Skeletal muscle tissue (tissue), 4 donors: ENCODE data around the gene CCN6. TPM values are rescaled to one million over a fixed set of nuclear protein-coding genes. Genes with fewer than 3 reads are reported as not detected.
"Not testable (repeated sequence)": the region's sequence is repeated elsewhere in the genome, so short reads cannot be mapped to it uniquely, and the experiment has no call there.

Experiments
- H3K27ac ChIP-seq: one replicate; pipeline ENCODE4 v1.7.0; 2013; ENCODE audit warnings: mild to moderate bottlenecking, low read depth, low read length, inconsistent platforms
- H3K27me3 ChIP-seq, 3 donors: one replicate each; pipeline ENCODE4 v1.7.0; 2013; ENCODE audit warnings: low read length in 3 of 3; ENCODE audit not compliant: control insufficient read depth in 3 of 3, insufficient read depth in 3 of 3
- H3K36me3 ChIP-seq, 3 donors: one replicate each; pipeline ENCODE4 v1.7.0; 2013; ENCODE audit warnings: low read length in 3 of 3; ENCODE audit not compliant: control insufficient read depth in 3 of 3, insufficient read depth in 3 of 3
- H3K4me1 ChIP-seq, 3 donors: one replicate each; pipeline ENCODE4 v1.7.0; 2013; ENCODE audit warnings: low read length in 3 of 3, mild to moderate bottlenecking in 3 of 3; ENCODE audit not compliant: control insufficient read depth in 3 of 3, insufficient read depth in 3 of 3
- H3K4me3 ChIP-seq, 3 donors: one replicate each; pipeline ENCODE4 v1.7.0; 2013; ENCODE audit warnings: low read length in 3 of 3
- H3K9ac ChIP-seq, 3 donors: one replicate each; pipeline ENCODE4 v1.7.0; 2013; ENCODE audit warnings: low read length in 3 of 3, mild to moderate bottlenecking in 3 of 3, moderate library complexity in 2 of 3, low read depth in 1 of 3
- H3K9me3 ChIP-seq, 3 donors: one replicate each; pipeline ENCODE4 v1.7.0; 2013; ENCODE audit warnings: low read length in 3 of 3; ENCODE audit not compliant: control insufficient read depth in 3 of 3
- total RNA-seq: library from RNA; depleted of rRNA; stranded (reverse); fragments of >200 nt; gene quantifications from one replicate; pipeline ENCODE4 v1.2.3, GENCODE V29; 2014
- donor health status: Osteomylitis.

Gene CCN6
- total RNA-seq, 1 donor from 2014 or later = not detected

DNA sequence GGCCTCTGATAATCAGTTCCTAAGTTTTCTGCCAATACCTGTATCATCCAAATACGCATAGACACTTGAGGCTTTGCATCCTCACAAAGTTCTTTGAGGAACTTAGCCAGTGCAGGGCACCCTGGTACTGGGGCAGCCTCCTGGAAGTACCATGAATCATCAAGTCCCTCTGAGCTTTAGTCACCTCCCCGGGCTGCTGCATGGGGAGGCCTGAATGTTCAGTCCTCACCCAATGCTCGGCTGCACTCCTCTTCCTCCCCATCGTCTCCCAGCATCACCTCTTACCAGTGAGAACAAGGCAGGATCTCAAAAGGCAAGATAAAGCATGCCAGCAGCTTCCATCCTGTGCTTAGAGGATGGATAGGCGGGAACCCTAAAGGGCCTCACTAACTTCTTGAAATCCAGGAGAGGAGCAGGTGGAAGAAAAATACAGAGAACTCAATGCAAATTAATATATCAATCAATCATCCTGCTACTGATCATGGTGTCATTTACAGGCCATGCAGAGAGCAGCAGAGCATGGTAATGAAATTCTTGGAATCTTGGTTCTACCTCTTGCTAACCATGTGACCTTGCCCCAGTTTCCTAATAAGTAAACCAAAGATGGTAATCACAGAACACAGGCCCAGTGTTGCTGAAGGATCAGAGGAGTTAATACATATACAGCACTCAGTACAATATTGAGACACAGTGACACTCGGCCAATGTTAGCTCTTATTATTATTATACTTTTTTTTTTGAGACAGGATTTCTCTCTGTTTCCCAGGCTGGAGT, 4.7 kb upstream of the CCN6 start:
- no peak overlapping the region for H3K4me3 ChIP-seq
- peaks cover 0 to 3% (median under 1%) of the 10 kb centered on the region in 3 donors for H3K4me1 ChIP-seq
- peaks cover 0 to 2% (median 0%) of the 10 kb centered on the region in 3 donors for H3K9me3 ChIP-seq
- no peaks in the 10 kb centered on the region for H3K27me3 ChIP-seq
- H3K36me3 ChIP-seq = no peaks in the 10 kb centered on the region
- H3K9ac ChIP-seq = no peak overlapping the region
- H3K27ac ChIP-seq = no peak overlapping the region

- Histone ChIP-seq H3K4me1 (peaks cover 0 to under 1% (median 0%) of the 10 kb centered on the region in 3 donors), H3K9ac (no peak overlapping the region), H3K27ac (no peak overlapping the region), H3K27me3 (no peaks in the 10 kb centered on the region), H3K4me3 (no peak overlapping the region), H3K9me3 (peaks cover 0 to 2% (median 0%) of the 10 kb centered on the region in 3 donors), H3K36me3 (no peaks in the 10 kb centered on the region)
Measured at GRCh38 chr6:112049996-112050395, 3.9 kb upstream of the CCN6 start.

DNA sequence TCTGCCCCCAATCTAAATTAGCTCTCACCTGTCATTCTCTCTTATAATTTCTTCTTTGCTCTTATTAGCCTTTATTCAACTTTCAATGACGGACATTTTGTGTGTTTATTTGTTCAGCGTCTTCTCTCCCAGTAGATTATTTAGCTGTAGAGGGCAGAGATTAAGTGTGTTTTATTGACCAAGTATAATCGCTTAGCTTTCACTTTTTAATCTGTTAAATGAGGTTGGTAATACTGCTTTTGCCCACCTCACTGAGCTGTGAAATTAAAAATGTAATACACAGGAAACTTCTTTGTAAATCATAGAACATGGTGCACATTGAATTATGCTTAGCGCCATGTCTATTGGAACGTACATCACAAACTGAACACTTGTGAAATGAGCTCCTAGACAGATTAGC, 3.5 kb upstream of the CCN6 start:
- Histone ChIP-seq H3K27me3 (no peaks in the 10 kb centered on the region), H3K9me3 (peaks cover 0 to 2% (median 0%) of the 10 kb centered on the region in 3 donors), H3K9ac (no peak overlapping the region), H3K27ac (no peak overlapping the region), H3K36me3 (no peaks in the 10 kb centered on the region), H3K4me1 (no peaks in the 10 kb centered on the region), H3K4me3 (no peak overlapping the region)

- not testable (repeated sequence) for H3K27me3 ChIP-seq, H3K9ac ChIP-seq, H3K9me3 ChIP-seq, H3K4me3 ChIP-seq, H3K36me3 ChIP-seq, H3K27ac ChIP-seq, H3K4me1 ChIP-seq
Measured at GRCh38 chr6:112051251-112051740, 2.6 kb upstream of the CCN6 start.

DNA sequence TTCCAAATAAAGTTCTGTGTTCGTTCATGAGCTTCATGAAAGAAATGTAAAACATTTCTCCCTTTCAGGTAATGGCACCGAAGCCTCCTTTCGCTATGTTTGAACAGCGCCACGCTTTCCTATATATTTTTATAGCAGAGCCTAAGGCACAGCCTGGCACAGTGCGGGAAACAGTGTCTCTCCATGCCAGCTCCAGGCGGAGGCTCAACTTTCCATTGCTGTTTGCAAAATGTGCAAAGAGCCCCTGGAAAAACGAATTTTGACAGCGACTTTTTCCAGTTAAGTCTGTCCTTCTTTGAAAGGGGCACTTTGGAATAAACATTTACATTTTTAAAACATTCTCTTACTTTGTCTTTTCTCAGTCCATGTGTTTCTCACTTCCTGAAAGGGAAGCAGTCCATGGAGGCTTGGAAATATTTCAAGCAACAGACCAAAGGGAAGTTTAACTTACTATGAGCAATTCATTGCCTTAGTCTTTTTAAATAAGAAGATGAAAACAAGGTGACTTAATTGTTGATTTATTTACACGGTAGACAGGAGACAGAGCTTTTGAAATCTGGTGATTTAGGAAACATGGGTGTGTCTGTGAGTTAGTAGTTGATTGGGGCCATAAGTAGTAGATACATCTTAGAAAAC, 769 bp downstream of the CCN6 start:
- Histone ChIP-seq H3K36me3 (no peaks in the 10 kb centered on the region), H3K27ac (no peak overlapping the region), H3K4me3 (no peak overlapping the region), H3K4me1 (no peaks in the 10 kb centered on the region), H3K9ac (no peak overlapping the region), H3K27me3 (no peaks in the 10 kb centered on the region), H3K9me3 (peaks cover 0 to 2% (median 0%) of the 10 kb centered on the region in 3 donors)

DNA sequence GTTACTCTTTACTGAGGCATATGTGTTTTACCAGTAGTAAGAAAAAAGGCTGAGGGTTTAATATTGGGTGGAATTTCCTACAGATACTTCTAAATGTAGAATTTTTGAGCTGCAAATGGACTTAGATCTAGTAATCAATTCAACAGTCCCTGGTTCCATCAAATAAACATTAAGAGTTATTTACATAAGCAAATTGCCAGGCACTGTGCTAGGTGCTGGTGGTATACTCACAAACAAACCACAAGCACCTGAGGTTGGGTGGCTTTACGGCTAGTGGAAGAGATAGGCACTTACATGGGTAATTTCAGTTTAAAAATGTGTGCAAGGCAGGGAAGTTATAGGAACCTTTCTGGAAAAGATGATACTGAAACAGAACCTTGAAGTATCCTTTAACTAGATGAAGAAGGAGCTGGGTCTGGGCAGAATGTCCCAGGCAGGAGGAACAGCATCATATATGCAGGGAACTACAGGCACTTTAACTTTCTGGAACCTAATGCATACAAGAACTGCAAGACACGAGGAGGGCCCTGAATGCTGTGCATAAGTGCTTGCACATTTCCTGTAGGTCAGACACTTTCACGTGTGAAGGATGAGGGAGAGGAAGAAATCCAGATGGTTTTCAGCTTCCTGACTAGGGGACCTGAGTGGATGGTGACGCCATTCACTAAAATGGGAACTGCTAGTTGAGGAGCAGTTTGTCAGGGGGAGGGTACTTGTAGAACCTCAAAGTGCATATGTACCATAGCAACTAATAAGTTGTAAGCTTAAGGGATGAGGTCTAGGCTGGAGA, 4.5 kb downstream of the CCN6 start:
- Histone ChIP-seq H3K36me3 (no peaks in the 10 kb centered on the region), H3K4me3 (no peak overlapping the region), H3K27ac (no peak overlapping the region), H3K9ac (no peak overlapping the region), H3K27me3 (no peaks in the 10 kb centered on the region), H3K4me1 (no peaks in the 10 kb centered on the region), H3K9me3 (no peaks in the 10 kb centered on the region)

GRCh38 chr6:112061605-112062004, 7.7 kb downstream of the CCN6 start:
- Histone ChIP-seq H3K27ac (no peak overlapping the region), H3K9me3 (no peaks in the 10 kb centered on the region), H3K4me3 (no peak overlapping the region), H3K9ac (no peak overlapping the region), H3K4me1 (no peaks in the 10 kb centered on the region), H3K27me3 (no peaks in the 10 kb centered on the region), H3K36me3 (no peaks in the 10 kb centered on the region)

GRCh38 chr6:112062966-112063365, 9.1 kb downstream of the CCN6 start:
- no peaks in the 10 kb centered on the region for H3K36me3 ChIP-seq
- no peaks in the 10 kb centered on the region for H3K9me3 ChIP-seq
- H3K27me3 ChIP-seq = no peaks in the 10 kb centered on the region
- H3K9ac ChIP-seq = no peak overlapping the region
- no peaks in the 10 kb centered on the region for H3K4me1 ChIP-seq
- no peak overlapping the region for H3K27ac ChIP-seq
- H3K4me3 ChIP-seq = no peak overlapping the region

DNA sequence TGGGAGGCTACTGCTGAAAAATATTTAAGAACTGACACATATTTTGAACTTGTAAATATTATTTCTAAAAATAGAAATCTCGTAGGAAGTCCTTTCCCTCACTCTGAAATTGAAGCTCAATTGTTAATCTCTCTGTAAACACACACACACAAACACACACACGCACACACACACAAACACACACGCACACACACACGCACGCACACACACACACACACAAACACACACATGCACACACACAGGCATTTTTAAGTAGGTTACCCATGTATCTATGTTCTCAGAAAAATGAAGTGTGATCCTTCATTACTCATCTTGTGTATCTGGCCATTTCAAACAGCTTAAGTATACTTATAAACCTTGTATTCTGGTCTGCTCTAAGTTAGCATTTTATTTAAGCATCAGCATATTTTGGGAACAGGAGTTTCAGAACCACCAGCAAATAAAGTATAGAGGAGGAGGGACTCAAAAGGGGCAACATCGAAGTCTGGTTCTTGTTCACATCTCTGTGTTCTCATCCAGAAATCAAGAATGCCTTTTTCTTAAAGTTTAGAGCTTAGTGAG, 11.6 kb downstream of the CCN6 start:
- Histone ChIP-seq H3K9me3 (no peaks in the 10 kb centered on the region), H3K4me3 (no peak overlapping the region), H3K36me3 (peaks cover 0 to 2% (median 0%) of the 10 kb centered on the region in 3 donors), H3K9ac (no peak overlapping the region), H3K27ac (no peak overlapping the region), H3K4me1 (no peaks in the 10 kb centered on the region), H3K27me3 (no peaks in the 10 kb centered on the region)
